Kidney capillary endothelial cell (primary cell): ENCODE results near the gene BMX.

Experiments used
- DNase-seq: peaks from one replicate; pipeline ENCODE4 v3.0.0-alpha.2; 2018; ENCODE audit warnings: low spot score

BMX gene

GRCh38 chrX:15507005-15507404, 6.4 kb downstream of the BMX start:
- DNase-seq: no peak

- no peak for DNase-seq
Observed at GRCh38 chrX:15509845-15510244, 9.2 kb downstream of the BMX start.

- no peak for DNase-seq
Observed at GRCh38 chrX:15511563-15511962, 11.0 kb downstream of the BMX start.

- no peak for DNase-seq
Observed at GRCh38 chrX:15512401-15512965, 11.9 kb downstream of the BMX start.

GRCh38 chrX:15514279-15514678, 13.7 kb downstream of the BMX start:
- no peak for DNase-seq

- DNase-seq: no peak
Observed at GRCh38 chrX:15515931-15516330, 15.3 kb downstream of the BMX start.

- DNase-seq: no peak
Observed at GRCh38 chrX:15522464-15522863, 21.9 kb downstream of the BMX start.

GRCh38 chrX:15523088-15523487, 22.5 kb downstream of the BMX start:
- DNase-seq: no peak

- no peak for DNase-seq
Observed at GRCh38 chrX:15524417-15524816, 23.8 kb downstream of the BMX start.

GRCh38 chrX:15525664-15526416, 25.2 kb downstream of the BMX start:
- no peak for DNase-seq

- DNase-seq: no peak
Observed at GRCh38 chrX:15529165-15529564, 28.6 kb downstream of the BMX start.

- DNase-seq: no peak
Observed at GRCh38 chrX:15530318-15530717, 29.7 kb downstream of the BMX start.

GRCh38 chrX:15546745-15547144, 46.1 kb downstream of the BMX start:
- no peak for DNase-seq

GRCh38 chrX:15547356-15547755, 46.7 kb downstream of the BMX start:
- DNase-seq: no peak

GRCh38 chrX:15549189-15550012, 48.8 kb downstream of the BMX start:
- no peak for DNase-seq

GRCh38 chrX:15559227-15559626, 58.6 kb downstream of the BMX start:
- no peak for DNase-seq

GRCh38 chrX:15560924-15561323, 60.3 kb downstream of the BMX start:
- DNase-seq: no peak

GRCh38 chrX:15563056-15563455, 62.4 kb downstream of the BMX start:
- no peak for DNase-seq

- peak; percentile 64 for DNase-seq
Observed at GRCh38 chrX:15564981-15565579, 64.5 kb downstream of the BMX start.

GRCh38 chrX:15566244-15566643, 65.6 kb downstream of the BMX start:
- no peak for DNase-seq

GRCh38 chrX:15567267-15567666, 66.7 kb downstream of the BMX start:
- DNase-seq: no peak

GRCh38 chrX:15567886-15568616, 67.4 kb downstream of the BMX start:
- no peak for DNase-seq
